Heart left ventricle (tissue), 13 donors: ENCODE measurements around the gene TTC8.

ENCODE experiments used
- POLR2A ChIP-seq, 2 donors: fragments of 450-650 bp; IDR thresholded peaks; one replicate each; pipeline ENCODE4 v1.6.1; 2017; ENCODE audit warnings: antibody characterized with exemption in 2 of 2, mild to moderate bottlenecking in 2 of 2, moderate library complexity in 2 of 2
- TF ChIP-seq, protein P1 (sequence below), 12 donors: fragments of 200-600 bp; sonication (generic) in 4 of 12; IDR thresholded peaks; one replicate each; pipeline versions ENCODE4 v1.5.0 to v1.8.0; 2018 to 2022; ENCODE audit warnings: antibody characterized with exemption in 12 of 12, mild to moderate bottlenecking in 5 of 12
- donor health status: ischemic (EF 13 %, LVEDD 7.1; RV severe dilation, severe dysfunction).
- donor health status: DM: no; HTN: yes; CAD: no.
- donor health status: DM: no; HTN: no; CAD: no.
- donor health status: ischemic (EF 25% LVEDD 6.9; RV normal size, moderate dysfunction).
- donor health status: ischemic (EF 25% LVEDD 5.7; RV mildly dilated, moderate dysfunction).
- donor health status: ischemic (EF 35%, LVEDD 5.7; RV mildly dilated, moderate dysfunction).
- donor health status: nonischemic (EF 11% LVEDD 7.7; RV severe dilation, severe dysfunction).
- donor health status: DM: yes; HTN: yes; CAD: no.
- donor health status: PGD.
- donor health status: ischemic (EF 29% LVEDD 5.4; RV normal size, mild dysfunction).
- donor health status: nonischemic (EF 23%, LVEDD 6.1; RV moderate dilation, normal function).

DNA sequence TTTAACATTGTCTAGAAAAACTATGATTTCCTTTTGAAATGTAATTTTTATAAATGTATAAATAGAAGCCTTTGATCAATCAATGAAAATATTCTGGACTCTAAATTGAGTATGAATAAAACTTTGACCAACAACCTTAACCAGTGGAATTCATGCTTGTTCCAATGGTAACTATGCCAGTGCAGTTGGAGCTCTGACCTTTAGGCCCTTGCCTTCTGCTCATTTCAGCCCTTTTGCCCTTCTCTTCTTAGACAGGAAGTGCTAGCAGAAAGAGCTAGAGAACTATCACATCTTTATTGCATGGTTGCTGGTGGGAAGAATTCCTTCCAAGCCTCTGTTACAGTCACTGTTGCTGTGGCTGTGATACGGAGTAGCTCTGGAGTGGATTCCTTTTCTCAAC lies 39.7 kb downstream of the TTC8 start:
- TF ChIP-seq, protein P1, sequence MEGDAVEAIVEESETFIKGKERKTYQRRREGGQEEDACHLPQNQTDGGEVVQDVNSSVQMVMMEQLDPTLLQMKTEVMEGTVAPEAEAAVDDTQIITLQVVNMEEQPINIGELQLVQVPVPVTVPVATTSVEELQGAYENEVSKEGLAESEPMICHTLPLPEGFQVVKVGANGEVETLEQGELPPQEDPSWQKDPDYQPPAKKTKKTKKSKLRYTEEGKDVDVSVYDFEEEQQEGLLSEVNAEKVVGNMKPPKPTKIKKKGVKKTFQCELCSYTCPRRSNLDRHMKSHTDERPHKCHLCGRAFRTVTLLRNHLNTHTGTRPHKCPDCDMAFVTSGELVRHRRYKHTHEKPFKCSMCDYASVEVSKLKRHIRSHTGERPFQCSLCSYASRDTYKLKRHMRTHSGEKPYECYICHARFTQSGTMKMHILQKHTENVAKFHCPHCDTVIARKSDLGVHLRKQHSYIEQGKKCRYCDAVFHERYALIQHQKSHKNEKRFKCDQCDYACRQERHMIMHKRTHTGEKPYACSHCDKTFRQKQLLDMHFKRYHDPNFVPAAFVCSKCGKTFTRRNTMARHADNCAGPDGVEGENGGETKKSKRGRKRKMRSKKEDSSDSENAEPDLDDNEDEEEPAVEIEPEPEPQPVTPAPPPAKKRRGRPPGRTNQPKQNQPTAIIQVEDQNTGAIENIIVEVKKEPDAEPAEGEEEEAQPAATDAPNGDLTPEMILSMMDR (IDR thresholded peaks at IDR 0.05): no peak
- no peak for TF ChIP-seq POLR2A (IDR thresholded peaks at IDR 0.05)
